Thymus (tissue), 11 donors: ENCODE data around the gene ALG10B. TPM values are rescaled to one million over a fixed set of nuclear protein-coding genes. Genes with fewer than 3 reads are reported as not detected.
"Not testable (repeated sequence)": the region's sequence is repeated elsewhere in the genome, so short reads cannot be mapped to it uniquely, and the experiment has no call there.

ENCODE experiments used
- DNase-seq, 9 donors: peaks; one replicate each; pipeline ENCODE4 v3.0.0-alpha.2; 2013; ENCODE audit warnings: low spot score in 9 of 9, low read depth in 6 of 9, missing footprints in 1 of 9
- H3K27ac ChIP-seq, 2 donors: one replicate each; pipeline ENCODE4 v1.5.1; 2013; ENCODE audit warnings: control low read depth in 1 of 2, low read depth in 1 of 2, low read length in 1 of 2, mild to moderate bottlenecking in 1 of 2, moderate library complexity in 1 of 2
- H3K27me3 ChIP-seq, 2 donors: one replicate each; pipeline ENCODE4 v1.5.1; 2013; ENCODE audit warnings: low read length in 1 of 2; ENCODE audit not compliant: control insufficient read depth in 2 of 2, insufficient read depth in 1 of 2
- H3K36me3 ChIP-seq, 2 donors: one replicate each; pipeline ENCODE4 v1.5.1; 2013; ENCODE audit warnings: low read length in 1 of 2, mild to moderate bottlenecking in 1 of 2, moderate library complexity in 1 of 2; ENCODE audit not compliant: control insufficient read depth in 2 of 2, insufficient read depth in 2 of 2
- H3K4me1 ChIP-seq, 2 donors: one replicate each; pipeline ENCODE4 v1.5.1; 2013; ENCODE audit warnings: low read length in 2 of 2; ENCODE audit not compliant: control insufficient read depth in 2 of 2, insufficient read depth in 2 of 2
- H3K4me3 ChIP-seq, 2 donors: one replicate each; pipeline ENCODE4 v1.5.1; 2013; ENCODE audit warnings: low read length in 2 of 2, control low read depth in 1 of 2, mild to moderate bottlenecking in 1 of 2
- H3K9me3 ChIP-seq, 2 donors: one replicate each; pipeline ENCODE4 v1.5.1; 2013; ENCODE audit warnings: low read length in 1 of 2, mild to moderate bottlenecking in 1 of 2; ENCODE audit not compliant: control insufficient read depth in 2 of 2, insufficient read depth in 1 of 2
- WGBS: extraction: QIAGEN DNeasy Blood & Tissue Kit; methylation state at CpG from one replicate; pipeline ENCODE4 v1.1.7; 2013; 5-methylcytosine and 5-hydroxymethylcytosine counted together
- polyA plus RNA-seq: library from polyadenylated mRNA; stranded (reverse); fragments of 200-250 nt; gene quantifications from one replicate; pipeline ENCODE4 v1.2.3, GENCODE V29; 2013
- total RNA-seq: library from RNA; stranded (reverse); fragments of 120-200 nt; gene quantifications from one replicate; pipeline ENCODE4 v1.2.4, GENCODE V29; 2013
- donor health status: healthy.

Gene ALG10B
- total and polyA plus RNA-seq, 2 donors, result 3.1 to 3.7 TPM

GRCh38 chr12:38321966-38322365, 5.4 kb downstream of the ALG10B start:
- not testable (repeated sequence) for H3K27me3 ChIP-seq, DNase-seq, H3K27ac ChIP-seq, H3K9me3 ChIP-seq, H3K36me3 ChIP-seq, H3K4me3 ChIP-seq, H3K4me1 ChIP-seq
- 95% methylated on average over 2 of the region's 2 CpGs for WGBS

DNA sequence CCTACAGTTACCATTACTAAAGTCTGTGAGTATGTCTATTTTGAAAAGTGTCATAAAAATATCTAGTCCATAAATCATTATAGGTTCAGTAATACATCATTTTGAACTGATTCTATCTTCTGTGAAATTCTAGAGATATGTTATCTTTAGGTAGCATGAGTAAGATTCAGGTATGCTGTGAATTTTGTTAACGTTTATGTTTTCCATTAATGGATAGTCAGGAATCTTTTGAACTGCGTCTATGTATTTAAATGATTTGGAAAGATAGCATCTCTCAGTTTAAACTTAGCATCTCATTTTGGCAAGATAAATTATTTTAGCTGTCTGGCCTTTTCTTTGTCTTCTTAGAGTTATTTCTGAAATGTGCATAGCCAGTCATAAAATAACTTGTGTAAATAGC, 8.3 kb downstream of the ALG10B start:
- Histone ChIP-seq H3K27ac (no peak overlapping the region), H3K27me3 (no peaks in the 10 kb centered on the region), H3K36me3 (no peaks in the 10 kb centered on the region), H3K9me3 (no peaks in the 10 kb centered on the region), H3K4me3 (no peak overlapping the region), H3K4me1 (no peaks in the 10 kb centered on the region)
- no peak for DNase-seq
- 93% methylated on average over 2 of the region's 2 CpGs for WGBS

DNA sequence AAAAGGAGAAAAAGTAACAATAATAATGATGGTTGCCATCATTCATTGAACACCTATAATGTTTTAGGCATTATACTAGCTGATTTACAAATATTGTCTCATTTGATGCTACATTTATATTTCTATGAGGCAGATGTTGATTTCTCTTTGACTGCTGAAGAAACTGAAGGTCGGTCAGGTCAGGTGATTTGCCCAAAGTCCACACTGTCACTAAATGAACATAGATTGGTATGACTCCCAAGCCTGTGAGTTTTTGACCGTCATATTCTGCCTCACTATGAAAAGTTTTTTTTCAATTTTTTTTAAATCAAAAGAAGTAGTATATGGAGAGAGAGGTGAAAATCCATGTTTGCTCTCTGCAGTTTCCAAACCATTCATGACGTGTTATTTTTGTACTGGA, 10.8 kb downstream of the ALG10B start:
- Histone ChIP-seq H3K4me3 (no peak overlapping the region), H3K27me3 (no peaks in the 10 kb centered on the region), H3K27ac (no peak overlapping the region), H3K9me3 (no peaks in the 10 kb centered on the region), H3K4me1 (no peaks in the 10 kb centered on the region), H3K36me3 (no peaks in the 10 kb centered on the region)
- DNase-seq, result no peak
- WGBS, result 97% methylated on average over 3 of the region's 3 CpGs

DNA sequence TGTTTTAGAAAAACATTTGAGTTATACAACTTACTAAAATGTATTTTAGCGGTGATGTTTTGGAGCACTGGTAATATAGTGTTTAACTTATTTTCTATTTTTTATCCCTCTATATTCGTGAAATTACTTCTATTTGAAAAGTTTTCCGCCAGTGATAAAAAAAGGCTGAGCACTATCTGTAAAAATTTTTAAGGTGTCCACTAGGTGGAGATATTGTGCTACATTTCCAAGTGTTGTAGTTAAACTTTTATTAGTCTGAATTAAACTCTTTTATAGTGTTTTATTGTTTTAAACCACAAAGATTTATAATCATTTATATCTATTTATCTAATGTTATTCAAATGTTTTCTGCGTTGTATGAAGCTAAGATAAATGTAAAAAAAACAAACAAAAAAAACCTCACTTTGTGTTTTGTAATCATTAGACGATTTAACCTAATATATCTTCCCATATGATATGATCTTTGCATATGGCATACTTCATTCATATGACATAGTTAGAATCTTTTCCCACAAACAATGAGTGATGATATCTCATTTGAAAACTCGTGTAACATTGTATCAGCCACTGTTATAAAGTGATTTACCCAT, 11.8 kb downstream of the ALG10B start:
- H3K27ac ChIP-seq, result no peak overlapping the region
- H3K4me3 ChIP-seq, result no peak overlapping the region
- H3K9me3 ChIP-seq, result no peaks in the 10 kb centered on the region
- DNase-seq, result peak in 2 of 9 donors; percentile 3 to 41
- H3K4me1 ChIP-seq, result no peaks in the 10 kb centered on the region
- WGBS, result 40% methylated on average over 6 of the region's 6 CpGs
- H3K27me3 ChIP-seq, result no peaks in the 10 kb centered on the region
- no peaks in the 10 kb centered on the region for H3K36me3 ChIP-seq

GRCh38 chr12:38330414-38330813, 13.8 kb downstream of the ALG10B start:
- not testable (repeated sequence) for H3K36me3 ChIP-seq, H3K4me3 ChIP-seq, H3K27me3 ChIP-seq, H3K9me3 ChIP-seq, DNase-seq, H3K4me1 ChIP-seq, H3K27ac ChIP-seq
- WGBS, result 90% methylated on average over 24 of the region's 30 CpGs

- Histone ChIP-seq H3K4me3 (no peak overlapping the region), H3K4me1 (no peaks in the 10 kb centered on the region), H3K36me3 (no peaks in the 10 kb centered on the region), H3K9me3 (no peaks in the 10 kb centered on the region), H3K27ac (no peak overlapping the region), H3K27me3 (no peaks in the 10 kb centered on the region)
- 97% methylated on average over 1 of the region's 1 CpG for WGBS
- DNase-seq, result no peak
Measured at GRCh38 chr12:38332814-38333213, 16.2 kb downstream of the ALG10B start.

- Histone ChIP-seq H3K4me1 (no peaks in the 10 kb centered on the region), H3K9me3 (no peaks in the 10 kb centered on the region), H3K27ac (no peak overlapping the region), H3K4me3 (no peak overlapping the region), H3K27me3 (no peaks in the 10 kb centered on the region), H3K36me3 (no peaks in the 10 kb centered on the region)
- no peak for DNase-seq
- 92% methylated on average over 3 of the region's 3 CpGs for WGBS
Measured at GRCh38 chr12:38342444-38342843, 25.9 kb downstream of the ALG10B start.

GRCh38 chr12:38343256-38343655, 26.7 kb downstream of the ALG10B start:
- not testable (repeated sequence) for DNase-seq, H3K36me3 ChIP-seq, H3K27ac ChIP-seq, H3K4me3 ChIP-seq, H3K27me3 ChIP-seq, H3K9me3 ChIP-seq, H3K4me1 ChIP-seq
- WGBS, result 72% methylated on average over 4 of the region's 4 CpGs

DNA sequence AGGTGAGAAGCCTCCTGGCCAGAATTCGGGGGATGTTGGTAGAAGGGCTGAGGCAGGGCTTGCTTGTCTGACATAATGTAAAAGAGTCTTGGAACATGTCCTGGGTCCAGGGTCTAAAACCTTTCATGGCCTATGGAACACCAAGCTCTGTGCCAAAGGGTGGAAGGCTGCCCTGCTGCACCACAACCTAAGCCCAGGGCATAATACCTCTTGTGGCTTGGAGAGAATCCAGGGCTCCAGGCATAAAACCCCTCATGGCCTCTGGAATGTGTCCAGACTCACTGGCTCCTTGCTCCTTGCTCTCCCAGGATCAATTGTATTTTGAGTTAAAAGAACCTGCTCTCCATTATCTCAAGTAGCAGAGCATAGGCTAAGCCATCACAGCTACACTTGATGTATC, 27.3 kb downstream of the ALG10B start:
- H3K9me3 ChIP-seq, H3K27ac ChIP-seq, H3K36me3 ChIP-seq, DNase-seq, H3K27me3 ChIP-seq, H3K4me3 ChIP-seq, H3K4me1 ChIP-seq: not testable (repeated sequence)
- 92% methylated on average over 1 of the region's 1 CpG for WGBS
